ENCODE data around the gene UNK.

GRCh38 chr17:75795820-75796607, 11.4 kb downstream of the UNK start:
- no peak for TF ChIP-seq CTCF (IDR thresholded peaks at IDR 0.05)
- no peak for TF ChIP-seq EP300 (IDR thresholded peaks at IDR 0.05)
- TF ChIP-seq POLR2AphosphoS5 (IDR thresholded peaks at IDR 0.05), result no peak

Data from esophagus muscularis mucosa (tissue), 4 donors.